PC-3 (cell line): ENCODE data around the gene ZP3. TPM values are rescaled to one million over a fixed set of nuclear protein-coding genes. Genes with fewer than 3 reads are reported as not detected.
"Not testable (repeated sequence)": the region's sequence is repeated elsewhere in the genome, so short reads cannot be mapped to it uniquely, and the experiment has no call there.

Source experiments
- ATAC-seq: fragments of 200-7000 bp; cut with Tn5 transposase; 2 replicates; pipeline ENCODE4 v1.9.1; 2020; ENCODE audit warnings: mild to moderate bottlenecking, moderate library complexity
- BruUV-seq: library from RNA; stranded (reverse); fragments of 400-500 nt; replicated peaks from 2 replicates; lab custom pipeline; 2021; lab: Mats Ljungman, UMichigan
- CTCF ChIA-PET: fragments of 300-600 bp; sonication (Branson Sonifier 250); formaldehyde crosslinking; loops from one replicate; lab custom pipeline; 2022; ENCODE audit warnings: antibody characterized with exemption; lab: Charles Lee
- POLR2A ChIA-PET: fragments of 300-600 bp; sonication (Branson Sonifier 250); formaldehyde crosslinking; loops from one replicate; lab custom pipeline; 2022; ENCODE audit warnings: antibody characterized with exemption; ENCODE audit not compliant: unreplicated experiment; lab: Charles Lee
- DNase-seq: peaks from one replicate; pipeline ENCODE4 v3.0.0-alpha.2; 2015
- H2AFZ ChIP-seq: fragments of 300-600 bp; sonication (generic); 2 replicates; pipeline ENCODE4 v1.6.0; 2016; ENCODE audit warnings: antibody characterized with exemption, low read length
- H3F3A ChIP-seq: fragments of 300-600 bp; sonication (generic); one replicate; pipeline ENCODE4 v1.6.0; 2017; ENCODE audit warnings: antibody characterized with exemption, low read length, control low read depth, mild to moderate bottlenecking; ENCODE audit not compliant: unreplicated experiment
- H3K27ac ChIP-seq: fragments of 300-600 bp; sonication (generic); 2 replicates; pipeline ENCODE4 v1.5.1; 2016; ENCODE audit warnings: mild to moderate bottlenecking, low read length
- H3K27me3 ChIP-seq: fragments of 300-600 bp; sonication (generic); 2 replicates; pipeline ENCODE4 v1.6.1; 2016; ENCODE audit warnings: low read length, mixed read lengths
- H3K36me3 ChIP-seq: fragments of 300-600 bp; sonication (generic); 2 replicates; pipeline ENCODE4 v1.6.1; 2016; ENCODE audit warnings: low read depth, mixed run types, low read length, mixed read lengths
- H3K4me1 ChIP-seq: fragments of 300-600 bp; sonication (generic); 2 replicates; pipeline ENCODE4 v1.5.1; 2016; ENCODE audit warnings: low read length; ENCODE audit not compliant: insufficient read depth
- H3K4me2 ChIP-seq: fragments of 300-600 bp; sonication (generic); 2 replicates; pipeline ENCODE4 v1.6.0; 2016; ENCODE audit warnings: low read length
- H3K4me3 ChIP-seq: fragments of 300-600 bp; sonication (generic); 2 replicates; pipeline ENCODE4 v1.5.1; 2016; ENCODE audit warnings: mild to moderate bottlenecking, low read length, mixed read lengths
- H3K79me2 ChIP-seq: fragments of 300-600 bp; sonication (generic); 2 replicates; pipeline ENCODE4 v1.6.1; 2017; ENCODE audit warnings: low read length, mixed read lengths
- H3K9ac ChIP-seq: fragments of 300-600 bp; sonication (generic); 2 replicates; pipeline ENCODE4 v1.6.0; 2016; ENCODE audit warnings: mild to moderate bottlenecking, low read length
- H3K9me2 ChIP-seq: fragments of 300-600 bp; sonication (generic); replicated peaks from 2 replicates; pipeline ENCODE4 v1.6.1; 2016; ENCODE audit warnings: mixed run types, low read length, mixed read lengths
- H3K9me3 ChIP-seq: fragments of 300-600 bp; sonication (generic); 2 replicates; pipeline ENCODE4 v1.6.1; 2016; ENCODE audit warnings: low read length, mixed read lengths
- H4K20me1 ChIP-seq: fragments of 300-600 bp; sonication (generic); 2 replicates; pipeline ENCODE4 v1.6.1; 2016; ENCODE audit warnings: low read length, mixed read lengths
- intact Hi-C: fragments of 100-400 bp; cut with micrococcal nuclease; formaldehyde crosslinking; loops from 2 replicates; pipeline ENCODE4 v1.9.0; 2023
- total RNA-seq: library from RNA; depleted of rRNA; stranded (reverse); fragments of >200 nt; gene quantifications from 2 replicates; pipeline ENCODE4 v1.2.3, GENCODE V29; 2014

ZP3 gene
- total RNA-seq, 1 experiment from 2014 or later, result 21.6 TPM

GRCh38 chr7:76476742-76477474 lies 52.2 kb downstream of the ZP3 start:
- H3K9ac ChIP-seq, BruUV-seq: not testable (repeated sequence)

DNA sequence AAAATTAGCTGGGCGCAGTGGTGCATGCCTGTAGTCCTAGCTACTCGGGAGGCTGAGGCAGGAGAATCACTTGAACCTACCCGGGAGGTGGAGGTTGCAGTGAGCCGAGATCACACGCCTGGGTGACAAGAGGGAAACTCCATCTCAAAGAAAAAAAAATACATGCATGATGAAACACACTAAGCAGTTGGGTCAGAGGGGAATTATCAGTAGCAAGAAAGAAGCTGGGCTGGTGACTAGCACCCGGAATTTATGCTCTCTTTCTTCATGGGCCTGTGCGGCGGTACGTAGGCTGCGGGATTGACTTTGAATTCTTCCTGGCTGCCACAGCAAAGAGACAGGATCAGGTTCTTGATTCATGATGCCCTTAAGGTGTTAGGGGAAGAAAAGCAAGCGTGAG lies 54.9 kb downstream of the ZP3 start:
- H3K27me3 ChIP-seq, CTCF ChIA-PET, BruUV-seq, intact Hi-C loops, H3K36me3 ChIP-seq, H3K4me1 ChIP-seq, H3K79me2 ChIP-seq, ATAC-seq, H3K4me2 ChIP-seq, H3K9ac ChIP-seq, POLR2A ChIA-PET, H3K27ac ChIP-seq, H3K9me3 ChIP-seq, H4K20me1 ChIP-seq, H3F3A ChIP-seq, DNase-seq, H3K4me3 ChIP-seq, H3K9me2 ChIP-seq, H2AFZ ChIP-seq: not testable (repeated sequence)

More at GRCh38 chr7:76476742-76477474, 52.2 kb downstream of the ZP3 start:
- H3K4me2 ChIP-seq, H2AFZ ChIP-seq, H3K4me1 ChIP-seq, H3K9me3 ChIP-seq, CTCF ChIA-PET, H3K79me2 ChIP-seq, H3K27ac ChIP-seq, H3K36me3 ChIP-seq, H3F3A ChIP-seq, intact Hi-C loops, DNase-seq, ATAC-seq, H3K9me2 ChIP-seq, H4K20me1 ChIP-seq, H3K4me3 ChIP-seq, H3K27me3 ChIP-seq, POLR2A ChIA-PET: not testable (repeated sequence)

GRCh38 chr7:76480403-76481253 lies 55.9 kb downstream of the ZP3 start:
- intact Hi-C loops, H3K27me3 ChIP-seq, H3K36me3 ChIP-seq, H3K9me3 ChIP-seq, DNase-seq, H3K9ac ChIP-seq, POLR2A ChIA-PET, H3K4me1 ChIP-seq, ATAC-seq, H3K9me2 ChIP-seq, CTCF ChIA-PET, H3F3A ChIP-seq, H3K4me2 ChIP-seq, H3K27ac ChIP-seq, H4K20me1 ChIP-seq, BruUV-seq, H3K4me3 ChIP-seq, H2AFZ ChIP-seq, H3K79me2 ChIP-seq: not testable (repeated sequence)

GRCh38 chr7:76482660-76483059 lies 57.9 kb downstream of the ZP3 start:
- H3K4me2 ChIP-seq, H3K9me2 ChIP-seq, H3K9ac ChIP-seq, H4K20me1 ChIP-seq, BruUV-seq, H2AFZ ChIP-seq, CTCF ChIA-PET, POLR2A ChIA-PET, H3K79me2 ChIP-seq, H3K4me1 ChIP-seq, H3K4me3 ChIP-seq, intact Hi-C loops, H3K9me3 ChIP-seq, ATAC-seq, H3K27me3 ChIP-seq, H3F3A ChIP-seq, DNase-seq, H3K36me3 ChIP-seq, H3K27ac ChIP-seq: not testable (repeated sequence)

GRCh38 chr7:76483081-76483480 lies 58.3 kb downstream of the ZP3 start:
- ATAC-seq, result not testable (repeated sequence)

DNA sequence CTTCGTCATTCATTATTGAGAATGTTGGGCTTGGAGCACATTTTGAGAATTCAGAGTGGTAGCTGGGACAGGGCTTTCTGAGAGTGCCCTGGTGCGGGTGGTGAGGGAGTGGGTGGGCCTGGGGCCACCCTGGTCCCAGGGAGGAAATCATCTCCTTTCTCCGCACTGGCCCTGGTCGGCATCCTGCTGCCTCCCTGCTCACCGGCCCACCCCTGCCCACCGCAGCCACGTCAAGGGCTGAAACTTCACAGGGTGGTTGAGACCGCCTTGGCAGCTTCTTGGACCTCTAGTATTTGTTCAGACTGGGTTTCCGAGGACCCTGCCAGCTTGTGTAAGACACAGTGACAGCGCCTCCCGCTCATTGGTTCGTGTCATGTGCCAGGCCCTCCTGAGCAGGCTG lies 59.7 kb downstream of the ZP3 start:
- BruUV-seq, POLR2A ChIA-PET, H3K27me3 ChIP-seq: not testable (repeated sequence)

More at GRCh38 chr7:76483081-76483480, 58.3 kb downstream of the ZP3 start:
- POLR2A ChIA-PET, intact Hi-C loops, H3K4me1 ChIP-seq, H3K4me3 ChIP-seq, H4K20me1 ChIP-seq, H2AFZ ChIP-seq, DNase-seq, BruUV-seq, H3K9me2 ChIP-seq, CTCF ChIA-PET, H3K4me2 ChIP-seq, H3K9ac ChIP-seq, H3K36me3 ChIP-seq, H3K27me3 ChIP-seq, H3K27ac ChIP-seq, H3K9me3 ChIP-seq, H3F3A ChIP-seq, H3K79me2 ChIP-seq: not testable (repeated sequence)

More for the DNA sequence above, 59.7 kb downstream of the ZP3 start:
- H3K36me3 ChIP-seq, H3K4me2 ChIP-seq, intact Hi-C loops, H4K20me1 ChIP-seq, H3K27ac ChIP-seq, H3F3A ChIP-seq, ATAC-seq, H3K4me1 ChIP-seq, H3K79me2 ChIP-seq, H3K9me2 ChIP-seq, H3K9ac ChIP-seq, H2AFZ ChIP-seq, DNase-seq, CTCF ChIA-PET, H3K9me3 ChIP-seq, H3K4me3 ChIP-seq: not testable (repeated sequence)
